ENCODE data around the gene VPS51. TPM values are rescaled to one million over a fixed set of nuclear protein-coding genes. Genes with fewer than 3 reads are reported as not detected.
A peak's percentile ranks its signal among the peaks of the same experiment; 100 is the strongest.
"Not testable (repeated sequence)": the region's sequence is repeated elsewhere in the genome, so short reads cannot be mapped to it uniquely, and the experiment has no call there.

Gene VPS51
- total and polyA plus RNA-seq, 2 donors, result 107 to 167 TPM

- Histone ChIP-seq H3K4me1 (ENCODE audit: insufficient read depth) (no peaks in the 10 kb centered on the region), H3K36me3 (ENCODE audit: insufficient read depth) (no peaks in the 10 kb centered on the region), H3K4me3 (ENCODE audit: low read depth, low read length) (no peak overlapping the region), H3K27ac (ENCODE audit: low read depth) (no peak overlapping the region)
- 86% methylated on average over 11 of the region's 11 CpGs for WGBS
- DNase-seq (ENCODE audit: extremely low spot score), result no peak
Observed at GRCh38 chr11:65114538-65115171, 18.6 kb downstream of the VPS51 start.

- no peaks in the 10 kb centered on the region for H3K36me3 ChIP-seq (ENCODE audit: insufficient read depth)
- no peaks in the 10 kb centered on the region for H3K4me1 ChIP-seq (ENCODE audit: insufficient read depth)
- DNase-seq (ENCODE audit: extremely low spot score), result no peak
- no peak overlapping the region for H3K27ac ChIP-seq (ENCODE audit: low read depth)
- WGBS, result 93% methylated on average over 21 of the region's 21 CpGs
- no peak overlapping the region for H3K4me3 ChIP-seq (ENCODE audit: low read depth, low read length)
Observed at GRCh38 chr11:65115361-65116082, 19.5 kb downstream of the VPS51 start.

- no peaks in the 10 kb centered on the region for H3K4me1 ChIP-seq (ENCODE audit: insufficient read depth)
- DNase-seq (ENCODE audit: extremely low spot score), result no peak
- WGBS, result 22% methylated on average over 68 of the region's 68 CpGs
- peak overlapping the region; percentile 79 for H3K4me3 ChIP-seq (ENCODE audit: low read depth, low read length)
- peak overlapping the region; percentile 3 for H3K27ac ChIP-seq (ENCODE audit: low read depth)
- no peaks in the 10 kb centered on the region for H3K36me3 ChIP-seq (ENCODE audit: insufficient read depth)
Observed at GRCh38 chr11:65116370-65117205, 20.6 kb downstream of the VPS51 start.

- peak; percentile 98 for DNase-seq (ENCODE audit: extremely low spot score)
- under 1% methylated on average over 89 of the region's 89 CpGs for WGBS
- H3K4me3 ChIP-seq (ENCODE audit: low read depth, low read length), result peak within 1 kb of the TSS; percentile 79
- no peaks in the 10 kb centered on the region for H3K4me1 ChIP-seq (ENCODE audit: insufficient read depth)
- no peaks in the 10 kb centered on the region for H3K36me3 ChIP-seq (ENCODE audit: insufficient read depth)
- H3K27ac ChIP-seq (ENCODE audit: low read depth), result peak within 1 kb of the TSS; percentile 3
Observed at GRCh38 chr11:65117206-65118096, 21.4 kb downstream of the VPS51 start, which contains the start of gene ZNHIT2. Gene ZNHIT2 (minus strand): TSS chr11:65117701. CDS start chr11:65117653, 48 bp downstream.

GRCh38 chr11:65118097-65118837 is 22.3 kb downstream of the VPS51 start:
- Histone ChIP-seq H3K4me1 (ENCODE audit: insufficient read depth) (no peaks in the 10 kb centered on the region), H3K36me3 (ENCODE audit: insufficient read depth) (no peaks in the 10 kb centered on the region), H3K4me3 (ENCODE audit: low read depth, low read length) (no peak overlapping the region), H3K27ac (ENCODE audit: low read depth) (no peak overlapping the region)
- no peak for DNase-seq (ENCODE audit: extremely low spot score)
- WGBS, result 81% methylated on average over 18 of the region's 18 CpGs

GRCh38 chr11:65118891-65119669 is 23.1 kb downstream of the VPS51 start:
- not testable (repeated sequence) for H3K4me1 ChIP-seq (ENCODE audit: insufficient read depth); DNase-seq (ENCODE audit: extremely low spot score); H3K4me3 ChIP-seq (ENCODE audit: low read depth, low read length); H3K27ac ChIP-seq (ENCODE audit: low read depth); H3K36me3 ChIP-seq (ENCODE audit: insufficient read depth)
- 89% methylated on average over 18 of the region's 18 CpGs for WGBS

GRCh38 chr11:65119670-65119995 is 23.6 kb downstream of the VPS51 start:
- no peak for DNase-seq (ENCODE audit: extremely low spot score)
- Histone ChIP-seq H3K4me1 (ENCODE audit: insufficient read depth) (no peaks in the 10 kb centered on the region), H3K36me3 (ENCODE audit: insufficient read depth) (no peaks in the 10 kb centered on the region), H3K4me3 (ENCODE audit: low read depth, low read length) (no peak overlapping the region), H3K27ac (ENCODE audit: low read depth) (no peak overlapping the region)

- Histone ChIP-seq H3K4me1 (ENCODE audit: insufficient read depth) (no peaks in the 10 kb centered on the region), H3K36me3 (ENCODE audit: insufficient read depth) (no peaks in the 10 kb centered on the region), H3K4me3 (ENCODE audit: low read depth, low read length) (peak overlapping the region; percentile 71), H3K27ac (ENCODE audit: low read depth) (no peak overlapping the region)
- no peak for DNase-seq (ENCODE audit: extremely low spot score)
- WGBS, result 92% methylated on average over 3 of the region's 3 CpGs
Observed at GRCh38 chr11:65120831-65121230, 24.8 kb downstream of the VPS51 start.

GRCh38 chr11:65121447-65121864 is 25.4 kb downstream of the VPS51 start:
- Histone ChIP-seq H3K4me3 (ENCODE audit: low read depth, low read length) (peak overlapping the region; percentile 71), H3K27ac (ENCODE audit: low read depth) (peak overlapping the region; percentile 91), H3K4me1 (ENCODE audit: insufficient read depth) (no peaks in the 10 kb centered on the region), H3K36me3 (ENCODE audit: insufficient read depth) (no peaks in the 10 kb centered on the region)
- DNase-seq (ENCODE audit: extremely low spot score), result no peak
- 2% methylated on average over 22 of the region's 22 CpGs for WGBS

- no peaks in the 10 kb centered on the region for H3K4me1 ChIP-seq (ENCODE audit: insufficient read depth)
- DNase-seq (ENCODE audit: extremely low spot score), result peak; percentile 88
- WGBS, result under 1% methylated on average over 64 of the region's 64 CpGs
- H3K4me3 ChIP-seq (ENCODE audit: low read depth, low read length), result peak within 1 kb of the TSS; percentile 71
- no peaks in the 10 kb centered on the region for H3K36me3 ChIP-seq (ENCODE audit: insufficient read depth)
- H3K27ac ChIP-seq (ENCODE audit: low read depth), result peak within 1 kb of the TSS; percentile 91
Observed at GRCh38 chr11:65121865-65122696, 26.1 kb downstream of the VPS51 start, which contains the start of the genes FAU and MRPL49. Gene FAU (minus strand): TSS chr11:65122134. CDS start chr11:65121813, 321 bp downstream. Gene MRPL49 (plus strand): TSS chr11:65122321. CDS start chr11:65122347, 26 bp downstream.

GRCh38 chr11:65124480-65125196 is 28.6 kb downstream of the VPS51 start:
- no peak for DNase-seq (ENCODE audit: extremely low spot score)
- WGBS, result 89% methylated on average over 5 of the region's 5 CpGs
- H3K27ac ChIP-seq (ENCODE audit: low read depth), result no peak overlapping the region
- H3K4me1 ChIP-seq (ENCODE audit: insufficient read depth), result no peaks in the 10 kb centered on the region
- no peak overlapping the region for H3K4me3 ChIP-seq (ENCODE audit: low read depth, low read length)
- H3K36me3 ChIP-seq (ENCODE audit: insufficient read depth), result peaks cover 3% of the 10 kb centered on the region

All from urinary bladder (tissue), 4 donors.